Stimulated activated CD4-positive, alpha-beta T cell treated with anti-CD3 and anti-CD28 coated beads, TNF-alpha, amount 100 ng/mL, for 4 hours (primary cell): Measurements from ENCODE around the gene PSKH1.
"Not testable (repeated sequence)": the region's sequence is repeated elsewhere in the genome, so short reads cannot be mapped to it uniquely, and the experiment has no call there.

ENCODE experiments used
- DNase-seq, 3 experiments: peaks; one replicate each; pipeline ENCODE4 v3.0.0-alpha.2; 2020; ENCODE audit warnings: low read depth in 3 of 3

Gene PSKH1

DNA sequence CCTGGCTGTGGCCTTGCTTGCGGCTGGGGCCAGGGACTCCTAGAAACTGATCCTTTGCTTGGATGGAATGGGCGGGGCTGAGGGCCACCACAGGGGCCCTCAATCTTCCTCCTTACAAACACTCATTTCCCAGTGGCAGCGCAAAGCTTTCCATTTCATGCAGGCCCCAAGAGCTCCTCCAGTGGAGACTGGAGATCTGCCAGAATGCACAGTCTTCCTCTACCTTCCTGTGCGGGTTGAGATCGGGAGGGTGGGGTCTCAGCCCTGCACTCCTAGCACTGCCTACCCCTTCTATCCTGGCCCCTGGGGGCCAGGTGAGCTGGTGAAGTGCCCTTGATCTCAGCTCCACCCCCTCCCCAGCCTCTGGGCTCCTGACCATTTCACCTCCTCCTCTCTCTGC is 6.7 kb upstream of the PSKH1 start:
- DNase-seq = no peak

DNA sequence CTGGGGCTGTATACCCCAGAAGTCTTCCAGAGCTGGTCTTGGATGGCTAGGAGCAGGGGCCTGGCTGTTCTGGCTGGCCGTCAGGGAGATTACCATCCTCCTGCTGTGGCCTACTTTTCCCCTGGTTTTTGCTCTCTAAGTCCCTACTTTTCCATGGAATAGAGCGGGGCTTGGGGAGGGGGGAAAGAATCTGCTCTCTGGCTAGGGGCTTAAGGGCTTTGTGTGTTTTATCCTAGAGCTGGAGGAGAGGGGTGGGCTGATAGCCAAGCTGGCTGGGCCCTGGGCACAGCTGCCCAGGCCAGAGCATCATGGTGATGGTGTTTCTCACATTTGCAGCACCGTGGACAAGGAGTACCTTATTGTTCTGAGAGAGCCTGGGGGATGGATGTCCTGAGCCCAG is 4.7 kb upstream of the PSKH1 start:
- DNase-seq = no peak

DNA sequence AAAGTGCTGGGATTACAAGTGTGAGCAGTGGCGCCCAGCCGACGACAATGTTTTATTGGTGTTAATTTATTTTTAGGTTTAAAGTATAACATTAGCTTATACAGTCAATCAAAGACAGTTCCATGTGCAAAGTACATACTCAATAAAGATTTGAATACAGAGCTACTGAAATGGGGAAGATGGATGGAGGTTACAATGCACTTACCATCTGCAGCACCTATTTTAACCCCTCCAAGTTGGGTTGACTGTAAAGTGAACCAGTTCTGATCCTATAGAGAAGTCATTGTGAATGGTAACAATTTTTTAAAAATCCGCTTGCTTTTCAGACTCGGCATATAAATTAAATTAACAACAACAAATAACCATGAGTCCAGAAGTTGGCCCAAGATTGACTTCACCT is 679 bp upstream of the PSKH1 start:
- no peak for DNase-seq

DNA sequence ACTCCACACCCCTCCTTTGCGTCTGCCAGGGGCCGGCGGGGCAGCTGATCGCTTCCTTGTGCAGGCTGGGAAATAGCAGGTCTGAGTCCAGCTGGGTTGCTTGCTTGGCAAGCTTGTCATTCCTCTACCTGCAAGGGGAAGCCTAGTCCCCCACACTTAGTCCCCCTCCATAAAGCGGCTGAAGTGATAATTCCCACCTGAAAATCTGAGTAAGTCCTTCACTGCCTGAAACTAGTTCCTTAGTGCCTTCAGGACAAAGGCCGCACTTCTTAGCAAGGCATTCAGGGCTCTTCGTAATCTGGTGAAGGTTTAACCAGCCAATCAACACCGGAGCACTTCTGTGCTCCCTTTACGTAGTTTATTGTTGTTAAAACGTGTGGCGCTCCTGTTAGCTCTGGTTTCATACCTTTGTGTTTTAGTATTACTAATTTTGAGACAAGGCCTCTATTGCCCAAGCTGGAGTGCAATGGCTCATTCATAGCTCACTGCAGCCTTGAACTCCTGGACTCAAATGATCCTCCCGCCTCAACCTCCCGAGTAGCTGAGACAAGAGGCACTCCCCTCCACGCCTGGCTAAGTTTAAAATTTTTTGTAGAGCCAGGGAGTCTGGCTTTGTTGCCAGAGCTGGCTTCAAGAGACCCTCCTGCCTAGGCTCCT is 817 bp downstream of the PSKH1 start:
- DNase-seq = no peak

DNA sequence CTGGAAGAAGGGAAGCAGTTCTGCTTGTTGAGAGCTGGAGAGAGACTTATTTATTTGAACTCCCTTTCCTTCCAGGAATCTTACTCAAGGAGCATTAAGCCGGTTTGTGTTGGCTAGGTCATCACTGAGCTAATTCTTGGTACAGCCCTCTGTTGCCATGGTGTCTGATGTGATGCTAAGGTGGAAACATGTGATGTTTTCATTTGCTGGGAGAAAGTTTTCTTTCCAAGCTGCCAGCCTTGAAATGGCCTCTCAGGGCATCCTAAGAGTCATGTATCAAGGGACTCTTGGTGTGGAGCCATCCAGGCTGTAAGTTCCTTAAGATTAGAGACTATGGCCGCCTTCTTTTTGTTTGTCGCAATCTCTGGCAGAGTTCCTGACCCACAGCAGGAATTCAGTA is 4.2 kb downstream of the PSKH1 start:
- no peak for DNase-seq

DNA sequence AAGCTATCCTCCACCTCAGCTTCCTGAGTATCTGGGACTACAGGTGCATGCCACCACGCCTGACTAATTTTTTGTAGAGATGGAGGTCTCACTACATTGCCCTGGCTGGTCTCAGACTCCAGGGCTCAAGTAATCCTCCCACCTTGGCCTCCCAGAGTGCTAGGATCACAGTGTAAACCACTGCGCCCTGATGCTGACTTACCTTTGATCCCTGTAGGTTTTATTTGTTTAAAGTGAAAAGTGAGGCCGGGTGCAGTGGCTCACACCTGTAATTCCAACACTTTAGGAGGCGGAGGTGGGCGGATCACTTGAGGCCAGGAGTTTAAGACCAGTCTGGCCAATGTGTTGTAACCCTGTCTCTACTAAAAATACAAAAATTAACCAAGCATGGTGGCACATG is 8.7 kb downstream of the PSKH1 start:
- no peak for DNase-seq

DNA sequence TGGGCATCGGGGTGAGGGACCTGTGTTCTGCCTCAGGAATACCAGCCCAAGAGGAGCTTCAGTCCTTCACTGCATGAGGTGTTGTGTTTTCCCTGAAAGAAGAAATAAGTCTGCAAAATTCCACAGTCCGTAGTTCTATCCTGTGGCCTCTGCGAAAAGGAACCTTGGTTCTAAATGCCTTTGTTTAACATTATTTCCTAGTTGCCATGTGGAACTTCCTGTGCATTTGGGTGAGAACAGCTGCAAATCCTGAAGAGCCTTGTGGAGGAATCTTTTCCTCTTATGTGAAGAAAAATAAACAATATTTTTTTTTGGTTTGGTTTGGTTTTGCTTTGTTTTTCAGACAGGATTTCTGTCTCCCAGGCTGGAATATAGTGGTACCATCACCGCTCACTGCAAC is 9.8 kb downstream of the PSKH1 start:
- DNase-seq = no peak

DNA sequence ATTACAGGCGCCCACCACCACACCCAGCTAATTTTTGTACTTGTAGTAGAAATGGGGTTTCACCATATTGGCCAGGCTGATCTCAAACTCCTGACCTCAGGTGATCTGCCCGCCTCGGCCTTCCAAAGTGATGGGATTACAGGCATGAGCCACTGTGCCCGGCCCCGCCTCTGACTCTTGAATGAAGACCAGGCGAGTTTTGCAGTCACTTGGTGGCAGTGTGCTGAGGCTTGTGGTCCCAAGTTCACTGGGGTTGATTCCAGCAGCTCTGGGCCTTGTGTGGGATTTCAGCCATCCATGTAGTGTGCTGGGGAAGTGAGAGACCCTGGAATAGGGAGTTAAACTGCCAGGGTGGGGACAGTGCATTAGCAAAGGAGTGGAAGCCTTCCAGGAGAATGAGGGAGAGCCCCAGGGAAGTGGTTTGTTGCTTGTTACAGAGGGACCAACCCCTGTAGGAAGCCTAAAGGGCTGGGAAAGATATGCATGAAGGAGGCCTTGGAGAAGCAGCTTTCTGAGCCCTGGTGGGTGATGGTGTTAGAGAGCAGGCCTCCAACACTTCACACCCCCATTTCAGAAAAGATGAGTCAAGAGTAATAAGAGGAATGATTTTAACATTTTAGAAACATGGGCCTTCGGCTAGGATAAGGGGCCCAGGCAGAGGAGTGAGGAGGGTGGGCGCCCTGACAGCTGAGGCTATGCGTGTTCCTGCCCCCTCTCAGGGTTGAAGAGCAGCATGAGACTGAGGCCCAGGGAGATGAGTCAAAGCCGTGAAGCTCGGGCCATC is 14.5 kb downstream of the PSKH1 start:
- no peak for DNase-seq

DNA sequence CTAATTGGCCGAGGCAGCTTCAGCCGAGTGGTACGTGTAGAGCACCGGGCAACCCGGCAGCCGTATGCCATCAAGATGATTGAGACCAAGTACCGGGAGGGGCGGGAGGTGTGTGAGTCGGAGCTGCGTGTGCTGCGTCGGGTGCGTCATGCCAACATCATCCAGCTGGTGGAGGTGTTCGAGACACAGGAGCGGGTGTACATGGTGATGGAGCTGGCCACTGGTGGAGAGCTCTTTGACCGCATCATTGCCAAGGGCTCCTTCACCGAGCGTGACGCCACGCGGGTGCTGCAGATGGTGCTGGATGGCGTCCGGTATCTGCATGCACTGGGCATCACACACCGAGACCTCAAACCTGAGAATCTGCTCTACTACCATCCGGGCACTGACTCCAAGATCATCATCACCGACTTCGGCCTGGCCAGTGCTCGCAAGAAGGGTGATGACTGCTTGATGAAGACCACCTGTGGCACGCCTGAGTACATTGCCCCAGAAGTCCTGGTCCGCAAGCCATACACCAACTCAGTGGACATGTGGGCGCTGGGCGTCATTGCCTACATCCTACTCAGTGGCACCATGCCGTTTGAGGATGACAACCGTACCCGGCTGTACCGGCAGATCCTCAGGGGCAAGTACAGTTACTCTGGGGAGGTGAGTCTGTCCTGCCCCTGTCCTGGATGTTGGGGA is 16.1 kb downstream of the PSKH1 start:
- no peak for DNase-seq

DNA sequence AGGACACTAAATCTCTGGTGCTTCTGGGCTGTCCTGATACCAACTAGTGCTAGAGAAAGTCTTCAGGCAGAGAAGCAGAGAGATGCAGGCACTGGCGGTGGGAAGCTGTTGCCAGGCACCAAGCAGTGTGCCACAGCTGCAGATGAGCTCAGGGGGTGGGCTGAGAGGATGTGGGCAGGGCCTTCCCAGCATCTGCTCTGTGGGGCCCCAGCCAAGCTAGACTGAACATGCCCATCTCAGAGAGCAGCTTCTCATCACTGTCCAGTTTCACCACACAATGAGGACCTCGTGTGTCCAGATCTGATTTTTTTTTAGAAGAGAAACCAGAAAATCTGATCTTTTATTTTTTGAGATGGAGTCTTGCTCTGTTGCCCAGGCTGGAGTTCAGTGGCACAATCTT is 17.1 kb downstream of the PSKH1 start:
- DNase-seq = no peak

DNA sequence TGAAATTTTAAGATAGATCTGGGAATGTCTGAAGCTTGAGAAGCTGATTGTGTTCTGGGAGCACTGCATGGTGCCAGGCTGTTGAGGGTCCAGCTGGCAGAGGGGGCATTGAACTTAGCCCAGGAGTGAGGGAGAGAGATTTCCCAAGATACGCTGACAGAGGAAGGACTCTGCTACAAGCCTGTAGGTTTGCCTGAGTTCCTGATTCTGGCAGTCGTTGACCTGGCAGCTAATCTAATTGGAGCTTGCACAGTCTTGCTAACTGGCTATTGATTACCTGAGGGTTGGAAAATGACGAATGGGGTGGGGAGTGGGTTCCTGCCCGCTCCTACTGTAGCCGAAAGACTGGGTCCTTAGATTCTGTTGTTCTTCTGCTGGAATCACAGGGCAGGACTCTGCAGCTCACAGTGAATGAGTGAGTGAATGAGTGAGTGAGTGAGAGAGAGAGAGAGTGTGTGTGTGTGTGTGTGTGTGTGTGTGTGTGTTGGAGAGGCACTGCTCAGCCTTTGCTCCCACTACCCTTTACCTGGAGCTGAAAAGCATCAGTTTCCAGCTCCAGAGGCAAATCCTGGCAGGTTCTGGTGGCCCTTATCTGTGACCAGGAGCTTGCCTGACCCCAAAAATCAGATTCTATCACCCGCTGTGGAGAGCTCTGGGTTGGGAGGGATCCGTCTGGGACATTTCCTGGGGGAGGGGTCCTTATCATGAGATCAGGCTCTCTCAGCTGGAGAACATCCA is 21.9 kb downstream of the PSKH1 start:
- DNase-seq = no peak

DNA sequence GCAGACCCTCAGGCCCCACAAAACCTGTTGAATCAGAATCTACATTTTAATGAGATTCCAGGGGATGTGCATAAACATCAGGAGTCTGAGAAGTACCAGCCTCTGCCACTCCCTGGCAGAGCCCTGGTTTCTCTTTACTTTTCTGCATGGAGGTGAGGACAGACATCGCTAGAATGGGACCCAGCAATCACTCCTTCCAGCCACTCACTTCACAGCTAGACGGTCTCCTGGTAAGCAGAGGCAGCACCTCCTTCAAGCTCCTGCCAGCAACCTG is 22.4 kb downstream of the PSKH1 start:
- not testable (repeated sequence) for DNase-seq

DNA sequence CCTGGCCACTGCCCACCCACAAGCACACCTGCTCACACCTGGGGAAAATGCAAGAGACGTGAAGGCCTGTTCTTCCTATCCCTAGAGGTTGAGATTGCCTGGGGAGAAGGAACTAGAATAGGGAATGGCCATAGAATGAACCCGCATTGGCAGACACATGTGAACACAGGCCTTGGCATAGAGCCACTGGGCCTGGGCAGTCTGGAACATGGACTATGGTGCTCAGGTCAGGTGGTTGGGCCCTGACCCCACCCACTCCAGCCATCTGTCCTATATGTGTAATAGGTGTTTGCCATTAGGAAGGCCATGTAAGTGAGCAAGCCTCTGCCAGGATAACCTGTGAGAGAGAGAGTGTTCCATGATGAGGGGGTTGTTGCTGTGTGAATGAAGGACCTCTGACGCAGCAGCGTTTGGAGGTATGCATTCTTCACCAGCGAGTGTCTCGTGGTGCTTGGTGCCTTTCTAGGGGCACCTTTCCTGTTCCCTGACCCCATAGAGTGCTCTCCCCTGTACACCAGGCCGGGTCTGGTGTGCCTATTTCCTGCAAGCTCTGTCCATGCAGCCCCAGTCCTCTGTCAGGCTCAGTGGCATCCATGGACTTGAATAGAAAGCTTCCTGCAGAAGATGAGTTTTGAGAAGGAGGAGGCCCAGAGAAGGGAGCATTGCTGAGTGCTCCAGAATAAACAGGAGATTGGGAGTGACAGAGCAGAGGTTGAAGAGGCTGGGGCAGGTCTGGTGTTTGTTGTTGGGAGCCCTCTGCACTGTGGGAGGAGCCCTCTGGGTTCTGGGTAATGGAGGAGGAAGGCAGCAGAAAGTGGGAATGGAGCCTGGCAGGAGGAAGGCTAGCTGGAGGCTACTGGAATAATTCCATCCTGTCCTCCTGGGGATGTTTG is 23.0 kb downstream of the PSKH1 start:
- no peak for DNase-seq

DNA sequence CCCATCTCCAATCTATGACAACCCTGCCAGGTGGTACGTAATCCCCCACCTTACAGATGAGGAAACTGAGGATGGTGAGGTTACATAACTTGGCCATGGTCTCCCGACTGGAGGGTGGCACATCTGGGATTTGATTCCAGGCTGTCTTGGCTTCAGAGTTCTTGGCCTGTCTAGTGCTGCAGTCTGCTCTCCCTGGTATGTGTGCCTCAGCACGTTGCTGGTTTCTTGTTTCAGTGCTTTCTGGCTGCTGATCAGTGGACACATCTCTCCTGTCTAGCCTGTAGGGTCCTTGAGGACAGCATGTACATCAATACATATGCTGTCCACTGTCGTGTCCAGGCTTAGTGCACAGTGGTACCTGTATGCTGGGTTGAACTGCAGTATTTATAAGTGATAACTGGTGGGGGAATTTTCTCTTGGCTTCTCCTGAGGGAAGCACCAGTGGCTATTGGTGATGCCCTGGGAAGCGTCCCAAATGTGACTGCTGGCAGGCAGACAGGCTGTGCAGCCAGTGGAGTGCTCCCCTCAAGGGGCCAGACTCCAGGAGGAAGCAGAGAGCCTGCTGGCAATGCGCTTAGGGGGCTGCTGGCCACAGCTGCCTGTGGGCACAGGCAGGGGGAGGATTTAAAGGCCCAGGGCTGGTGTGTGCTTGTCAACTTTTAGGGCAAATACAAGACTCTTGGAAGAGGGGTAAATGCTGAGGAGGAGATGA is 24.2 kb downstream of the PSKH1 start:
- no peak for DNase-seq

DNA sequence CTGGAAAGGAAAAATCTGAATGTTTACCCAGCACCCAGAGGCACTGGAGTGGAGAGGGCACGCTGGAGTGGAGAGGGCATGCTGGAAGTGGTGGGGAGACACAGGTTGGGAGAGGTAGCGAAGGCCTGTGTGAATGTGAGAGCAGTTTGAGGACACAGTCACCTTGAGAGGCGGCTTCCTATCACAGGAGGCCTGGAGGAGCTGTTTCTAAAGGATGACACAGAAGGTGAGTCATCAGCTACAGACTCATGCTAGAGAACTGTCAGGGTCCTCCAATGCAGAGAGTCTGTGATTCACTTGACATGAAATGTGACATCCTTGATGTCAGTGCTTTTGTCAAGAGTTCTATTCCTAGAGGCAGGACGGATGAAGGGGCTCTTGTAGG is 24.8 kb downstream of the PSKH1 start:
- peak in 1 of 3 experiments; percentile 26 for DNase-seq

DNA sequence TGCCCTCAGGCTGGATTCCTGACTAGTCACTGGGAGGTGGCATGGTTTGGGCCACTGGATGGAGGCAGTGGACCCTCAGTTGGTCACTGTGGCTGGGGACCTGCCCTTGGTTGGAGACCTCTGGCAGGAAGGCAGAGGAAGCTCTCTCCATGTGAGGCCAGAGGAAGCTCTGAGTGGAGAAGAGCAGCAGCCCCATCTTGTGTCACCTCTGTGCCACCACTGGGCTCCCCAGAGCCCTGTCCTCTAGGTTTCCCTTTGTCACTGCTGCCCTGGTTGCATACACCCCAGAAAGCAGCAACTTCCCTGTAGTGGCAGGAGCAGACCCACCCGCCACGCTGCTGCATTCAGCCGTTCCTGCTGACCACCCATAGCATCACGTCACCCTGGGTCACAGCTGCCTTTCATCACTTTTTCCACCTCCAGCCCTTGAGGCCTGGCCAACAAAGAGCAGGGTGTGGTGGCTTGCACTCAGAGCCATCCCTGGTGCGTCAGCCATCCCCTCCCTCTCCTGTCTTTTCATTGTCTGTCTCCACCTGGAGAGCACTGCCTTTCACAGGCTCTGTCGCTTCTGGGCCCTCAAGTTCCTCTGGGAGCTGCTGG is 26.7 kb downstream of the PSKH1 start:
- DNase-seq = no peak

DNA sequence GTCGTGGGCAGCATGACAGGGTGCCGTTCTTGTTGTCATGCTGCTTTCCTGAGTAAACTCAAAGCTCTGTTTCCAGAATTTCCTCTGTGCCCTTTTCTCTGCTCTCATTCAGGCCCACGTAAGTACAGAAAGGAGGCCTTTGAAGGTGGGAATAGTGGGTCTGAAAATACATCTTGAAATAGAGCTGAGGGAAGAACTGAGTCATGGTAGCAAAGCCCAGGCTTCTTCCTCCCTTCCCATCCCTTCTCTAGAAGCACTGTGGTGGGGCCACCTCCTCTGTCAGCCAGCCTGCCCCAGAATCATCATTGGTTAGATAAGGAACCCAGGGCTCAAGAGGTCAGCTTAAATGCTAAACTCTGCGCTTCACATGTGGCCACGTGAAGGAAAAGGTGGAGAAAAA is 29.2 kb downstream of the PSKH1 start:
- no peak for DNase-seq

DNA sequence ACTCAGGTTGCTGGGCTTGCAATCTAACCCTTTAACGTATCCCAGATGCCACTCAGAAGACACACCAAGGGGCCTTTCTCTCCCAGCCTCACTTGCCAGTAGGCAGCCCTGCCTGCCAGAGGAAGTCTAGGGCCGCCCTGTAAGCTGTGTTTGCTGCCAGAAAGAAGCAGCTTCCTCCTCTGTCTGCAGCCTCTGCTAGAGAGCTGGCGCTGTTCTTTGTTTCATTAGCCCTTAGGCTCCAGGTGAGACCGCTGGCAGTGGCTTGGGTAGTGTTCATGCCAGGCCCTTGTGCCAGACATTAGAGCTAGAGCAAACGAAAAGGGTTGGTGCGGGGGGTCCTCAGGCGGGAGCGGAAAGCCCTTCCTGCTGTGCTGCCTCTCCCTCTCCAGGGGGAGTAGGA is 29.7 kb downstream of the PSKH1 start:
- no peak for DNase-seq

DNA sequence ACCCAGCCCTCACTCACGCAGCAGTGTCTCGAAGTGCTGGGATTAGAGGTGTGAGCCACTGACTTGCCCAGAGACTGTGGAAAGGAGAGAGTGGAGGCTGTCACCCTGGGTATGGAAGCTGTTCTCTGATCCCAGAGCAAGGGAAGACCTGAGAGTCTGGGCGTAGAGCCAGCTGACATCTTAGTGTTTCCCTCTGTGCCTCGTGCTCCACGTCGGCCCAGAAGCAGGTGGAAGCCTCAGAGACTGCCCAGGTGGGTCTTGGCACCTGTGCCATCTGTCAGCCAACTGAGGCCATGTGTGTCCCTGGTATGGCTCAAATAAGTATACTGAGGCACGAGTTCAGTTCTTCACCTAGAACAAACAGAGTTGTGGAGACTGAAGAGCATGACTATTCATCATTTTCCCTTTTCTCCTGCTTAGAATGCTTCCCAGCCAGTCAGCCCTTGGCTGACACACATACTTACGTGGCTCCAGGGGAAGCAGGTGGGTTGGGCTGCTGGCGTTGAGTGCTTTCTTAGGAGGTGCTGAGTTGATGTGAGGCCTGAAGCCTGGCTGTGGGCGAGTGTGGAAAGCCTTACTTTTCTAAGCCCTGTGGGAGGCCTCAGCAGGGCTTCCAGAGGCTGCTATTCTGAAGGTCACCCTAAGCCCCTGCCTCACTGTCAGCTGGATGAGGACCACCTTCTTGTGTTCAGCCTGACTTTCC is 30.5 kb downstream of the PSKH1 start:
- DNase-seq = no peak
